ENCODE results near the gene ABCG4. TPM values are rescaled to one million over a fixed set of nuclear protein-coding genes. Genes with fewer than 3 reads are reported as not detected.

ABCG4 gene
- total RNA-seq, 4 donors from 2014 or later = 0.14 TPM; not detected in 3

GRCh38 chr11:119120639-119121007 lies 28.2 kb upstream of the ABCG4 start:
- in situ Hi-C loops (cut with MboI; ENCODE audit: low pct_ligation_motif_present in 1 of 4, low pct_unique_long_range_greater_than_20kb in 1 of 4, low sequenced_read_pairs in 3 of 4) = no loop called here

DNA sequence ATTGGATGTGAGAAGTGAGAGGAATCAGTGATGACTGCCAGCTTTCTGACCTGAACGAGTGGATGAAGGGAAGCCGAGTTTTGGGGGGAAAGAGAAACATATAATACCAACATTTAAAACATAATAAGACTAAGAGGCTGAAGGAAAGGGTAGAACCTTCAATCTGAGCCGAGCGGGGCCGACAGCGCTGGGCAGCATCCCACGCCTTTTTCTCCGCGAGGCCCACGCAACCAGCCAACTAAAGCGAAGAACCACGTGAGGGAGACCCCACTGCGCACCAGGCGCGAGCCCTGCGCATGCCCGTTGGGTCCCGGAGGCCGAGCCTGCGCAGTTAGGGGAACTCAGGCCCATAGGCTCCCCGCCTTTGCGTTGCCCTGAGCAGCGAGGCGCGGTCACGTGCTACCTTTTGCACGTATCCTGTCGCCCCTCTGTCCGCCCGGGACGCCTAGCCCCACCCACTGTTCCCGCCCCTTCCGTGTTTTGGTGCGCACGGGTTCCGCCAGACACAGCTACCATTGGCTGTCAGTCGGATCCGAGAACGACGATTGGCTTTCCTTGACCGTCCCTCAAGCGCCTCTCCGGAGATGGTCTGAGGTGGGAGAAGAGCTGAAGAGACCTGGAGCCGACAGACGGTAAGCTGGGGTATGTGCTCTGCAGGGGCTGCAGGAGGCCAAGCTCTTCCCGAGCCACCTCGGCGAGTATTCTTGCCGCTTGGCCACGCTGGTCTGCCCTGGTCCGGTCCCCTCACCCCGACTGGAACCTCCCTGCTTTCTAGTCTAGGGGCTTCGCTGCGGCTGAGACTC lies 27.6 kb upstream of the ABCG4 start, which contains the start of gene HINFP:
TSS of gene HINFP (plus strand) at position 573 of the 803 bp plus-strand sequence. CDS start 5,365 bp downstream, outside the sequence.
- peaks cover 0 to 5% (median under 1%) of the 10 kb centered on the region in 4 donors for H3K36me3 ChIP-seq
- no peaks in the 10 kb centered on the region for H3K9me3 ChIP-seq
- H3K4me1 ChIP-seq = peaks cover 8 to 46% (median 23%) of the 10 kb centered on the region in 4 donors
- H3K27ac ChIP-seq = peak within 1 kb of the TSS; percentile 88 to 92 (median 91)
- H3K4me3 ChIP-seq = peak within 1 kb of the TSS; percentile 67 to 96 (median 89)
- intact Hi-C loops (cut with DNase I; ENCODE audit: low total_unique reads) (no loop called here), in situ Hi-C loops (cut with MboI; ENCODE audit: low pct_ligation_motif_present in 1 of 4, low pct_unique_long_range_greater_than_20kb in 1 of 4, low sequenced_read_pairs in 3 of 4) (no loop called here)
- H3K27me3 ChIP-seq = no peaks in the 10 kb centered on the region
- TF ChIP-seq EP300 (IDR thresholded peaks at IDR 0.05; ENCODE audit: low read depth) = no peak
- TF ChIP-seq POLR2AphosphoS5 (IDR thresholded peaks at IDR 0.05) = peak; percentile 69 to 87 (median 80)
- TF ChIP-seq POLR2A (IDR thresholded peaks at IDR 0.05) = peak; percentile 72
- DNase-seq = peak; percentile 100
- WGBS, 2 donors (ENCODE audit: low coverage in 1 of 2) = 0 to 1% methylated on average over 3 to 50 of the region's 54 CpGs

More at GRCh38 chr11:119120639-119121007, 28.2 kb upstream of the ABCG4 start:
- H3K9me3 ChIP-seq = no peaks in the 10 kb centered on the region
- H3K27me3 ChIP-seq = no peaks in the 10 kb centered on the region
- peak overlapping the region; percentile 76 to 92 (median 86) for H3K27ac ChIP-seq
- peaks cover 7 to 40% (median 19%) of the 10 kb centered on the region in 4 donors for H3K4me1 ChIP-seq
- DNase-seq = no peak
- no peak for TF ChIP-seq EP300 (IDR thresholded peaks at IDR 0.05; ENCODE audit: low read depth)
- no peak for TF ChIP-seq CTCF (IDR thresholded peaks at IDR 0.05)
- TF ChIP-seq POLR2A (IDR thresholded peaks at IDR 0.05) = no peak
- TF ChIP-seq POLR2AphosphoS5 (IDR thresholded peaks at IDR 0.05) = no peak
- peaks cover 0 to 5% (median 2%) of the 10 kb centered on the region in 4 donors for H3K36me3 ChIP-seq
- WGBS, 2 donors (ENCODE audit: low coverage in 1 of 2) = 10 to 16% methylated on average over 5 of the region's 5 CpGs
- peak overlapping the region; percentile 29 to 96 (median 89) for H3K4me3 ChIP-seq
- intact Hi-C loops (cut with DNase I; ENCODE audit: low total_unique reads) = no loop called here

- H3K27ac ChIP-seq = peak overlapping the region; percentile 88 to 92 (median 91)
- no peaks in the 10 kb centered on the region for H3K27me3 ChIP-seq
- whole genome bisulfite sequencing, 2 donors (ENCODE audit: low coverage in 1 of 2) = 0% methylated on average over 3 to 20 of the region's 20 CpGs
- DNase-seq = no peak
- intact Hi-C loops (cut with DNase I; ENCODE audit: low total_unique reads) (no loop called here), in situ Hi-C loops (cut with MboI; ENCODE audit: low pct_ligation_motif_present in 1 of 4, low pct_unique_long_range_greater_than_20kb in 1 of 4, low sequenced_read_pairs in 3 of 4) (no loop called here)
- H3K9me3 ChIP-seq = no peaks in the 10 kb centered on the region
- H3K4me1 ChIP-seq = peaks cover 14 to 52% (median 28%) of the 10 kb centered on the region in 4 donors
- TF ChIP-seq EP300 (IDR thresholded peaks at IDR 0.05; ENCODE audit: low read depth) = no peak
- TF ChIP-seq POLR2A (IDR thresholded peaks at IDR 0.05) = no peak
- TF ChIP-seq CTCF (IDR thresholded peaks at IDR 0.05) = no peak
- no peak for TF ChIP-seq POLR2AphosphoS5 (IDR thresholded peaks at IDR 0.05)
- peaks cover 0 to 5% (median 0%) of the 10 kb centered on the region in 4 donors for H3K36me3 ChIP-seq
- H3K4me3 ChIP-seq = peak overlapping the region; percentile 67 to 96 (median 89)
Measured at GRCh38 chr11:119121811-119122124, 27.1 kb upstream of the ABCG4 start.

DNA sequence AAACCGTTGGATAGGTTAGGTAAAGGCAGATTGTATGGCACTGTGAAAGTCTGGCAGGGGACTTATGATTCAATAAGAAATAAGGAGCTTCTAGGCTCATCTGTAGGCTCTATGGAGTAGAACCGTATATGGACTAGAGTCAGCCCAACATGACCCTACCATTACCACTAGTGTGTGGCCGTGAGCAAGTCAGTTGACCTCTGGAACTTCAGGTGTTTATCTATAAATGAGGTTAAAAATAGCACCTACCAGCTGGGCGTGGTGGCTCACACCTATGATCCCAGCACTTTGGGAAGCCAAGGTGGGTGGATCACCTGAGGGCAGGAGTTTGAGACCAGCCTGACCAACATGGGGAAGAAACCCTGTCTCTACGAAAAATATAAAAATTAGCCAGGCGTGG lies 23.0 kb upstream of the ABCG4 start:
- Histone ChIP-seq H3K36me3 (peaks cover 0 to 27% (median 12%) of the 10 kb centered on the region in 4 donors), H3K27me3 (no peaks in the 10 kb centered on the region), H3K9me3 (no peaks in the 10 kb centered on the region), H3K27ac (peak overlapping the region in 3 of 4 donors; percentile 47 to 59 (median 55)), H3K4me1 (peaks cover 15 to 46% (median 26%) of the 10 kb centered on the region in 4 donors), H3K4me3 (peak overlapping the region in 1 of 4 donors; percentile 3)
- intact Hi-C loops (cut with DNase I; ENCODE audit: low total_unique reads) (no loop called here), in situ Hi-C loops (cut with MboI; ENCODE audit: low pct_ligation_motif_present in 1 of 4, low pct_unique_long_range_greater_than_20kb in 1 of 4, low sequenced_read_pairs in 3 of 4) (no loop called here)
- DNase-seq = peak; percentile 64
- WGBS, 2 donors (ENCODE audit: low coverage in 1 of 2) = 73 to 76% methylated on average over 2 to 6 of the region's 6 CpGs
- TF ChIP-seq CTCF (IDR thresholded peaks at IDR 0.05) (no peak), EP300 (IDR thresholded peaks at IDR 0.05; ENCODE audit: low read depth) (no peak), POLR2A (IDR thresholded peaks at IDR 0.05) (peak; percentile 17), POLR2AphosphoS5 (IDR thresholded peaks at IDR 0.05) (peak in 1 of 3 donors; percentile 13)
